IMR-90 (cell line): ENCODE measurements around the gene TMEM213. TPM values are rescaled to one million over a fixed set of nuclear protein-coding genes. Genes with fewer than 3 reads are reported as not detected.

Experiments
- ATAC-seq: fragments of 200-7000 bp; cut with Tn5 transposase; 2 replicates; pipeline ENCODE4 v1.9.1; 2020; ENCODE audit warnings: low read depth, mild to moderate bottlenecking, moderate library complexity
- BruUV-seq: library from RNA; stranded (reverse); fragments of 400-500 nt; replicated peaks from 2 replicates; lab custom pipeline; 2021; lab: Mats Ljungman, UMichigan
- CTCF ChIA-PET: fragments of 300-600 bp; formaldehyde crosslinking; extraction: SDS; loops from one replicate; lab custom pipeline; 2021; ENCODE audit warnings: antibody characterized with exemption; lab: Yijun Ruan, JAX
- POLR2A ChIA-PET: fragments of 300-600 bp; sonication (Branson Sonifier 250); formaldehyde crosslinking; loops from one replicate; lab custom pipeline; 2022; ENCODE audit warnings: antibody characterized with exemption; ENCODE audit not compliant: unreplicated experiment; lab: Charles Lee
- DNase-seq: peaks from one replicate; pipeline ENCODE4 v3.0.0; 2013
- H2AFZ ChIP-seq: replicated peaks from 2 replicates; pipeline ENCODE3; 2013; ENCODE audit warnings: low read length, mild to moderate bottlenecking; ENCODE audit not compliant: poor library complexity
- H2AK5ac ChIP-seq: 2 replicates; pipeline ENCODE4 v1.6.1; 2013; ENCODE audit warnings: low read depth, low read length, inconsistent platforms
- H2AK9ac ChIP-seq: replicated peaks from 2 replicates; pipeline ENCODE3; 2013; ENCODE audit warnings: mild to moderate bottlenecking, low read depth, low read length, moderate library complexity; ENCODE audit not compliant: poor library complexity
- H2BK120ac ChIP-seq: 2 replicates; pipeline ENCODE4 v1.6.1; 2013; ENCODE audit warnings: low read depth, low read length, inconsistent platforms
- H2BK15ac ChIP-seq: 3 replicates; pipeline ENCODE4 v1.6.1; 2013; ENCODE audit warnings: low read depth, low read length, inconsistent platforms
- H2BK20ac ChIP-seq: 2 replicates; pipeline ENCODE4 v1.6.1; 2013; ENCODE audit warnings: low read depth, mild to moderate bottlenecking, inconsistent platforms, low read length, moderate library complexity
- H2BK5ac ChIP-seq: 2 replicates; pipeline ENCODE4 v1.6.1; 2013; ENCODE audit warnings: mild to moderate bottlenecking, low read depth, low read length, inconsistent platforms; ENCODE audit not compliant: poor library complexity, severe bottlenecking
- H3K14ac ChIP-seq: replicated peaks from 2 replicates; pipeline ENCODE4 v1.6.1; 2013; ENCODE audit warnings: low read depth, low read length, inconsistent platforms
- H3K18ac ChIP-seq: 2 replicates; pipeline ENCODE4 v1.6.1; 2013; ENCODE audit warnings: low read depth, low read length, control low read depth
- H3K23ac ChIP-seq: 2 replicates; pipeline ENCODE4 v1.6.1; 2013; ENCODE audit warnings: low read depth, low read length, inconsistent platforms
- H3K27ac ChIP-seq: 2 replicates; pipeline ENCODE4 v1.5.1; 2013; ENCODE audit warnings: mild to moderate bottlenecking, control low read depth, low read length; ENCODE audit not compliant: insufficient read depth
- H3K27me3 ChIP-seq: 2 replicates; pipeline ENCODE4 v1.6.1; 2013; ENCODE audit warnings: low read length; ENCODE audit not compliant: control insufficient read depth, insufficient read depth
- H3K36me3 ChIP-seq: 2 replicates; pipeline ENCODE4 v1.6.1; 2013; ENCODE audit warnings: low read length, mixed read lengths; ENCODE audit not compliant: control insufficient read depth, insufficient read depth
- H3K4ac ChIP-seq: 2 replicates; pipeline ENCODE4 v1.6.1; 2013; ENCODE audit warnings: low read depth, low read length, inconsistent platforms
- H3K4me1 ChIP-seq: 2 replicates; pipeline ENCODE4 v1.6.1; 2013; ENCODE audit warnings: low read length, mixed read lengths; ENCODE audit not compliant: control insufficient read depth, insufficient read depth
- H3K4me2 ChIP-seq: 2 replicates; pipeline ENCODE4 v1.6.1; 2013; ENCODE audit warnings: low read depth, mild to moderate bottlenecking, control low read depth, low read length, moderate library complexity
- H3K4me3 ChIP-seq: 2 replicates; pipeline ENCODE4 v1.5.1; 2013; ENCODE audit warnings: low read depth, mild to moderate bottlenecking, control low read depth, low read length, moderate library complexity; ENCODE audit not compliant: insufficient read depth
- H3K56ac ChIP-seq: 2 replicates; pipeline ENCODE4 v1.6.1; 2013; ENCODE audit warnings: low read length, inconsistent platforms; ENCODE audit not compliant: insufficient read depth; ENCODE audit errors: extremely low read depth
- H3K79me1 ChIP-seq, 2 experiments: 2 replicates each; pipeline ENCODE4 v1.6.1; 2013; ENCODE audit warnings: low read length in 2 of 2, inconsistent platforms in 1 of 2, low read depth in 1 of 2
- H3K9ac ChIP-seq: 2 replicates; pipeline ENCODE4 v1.6.1; 2013; ENCODE audit warnings: low read depth, low read length, control low read depth
- H3K9me1 ChIP-seq: 2 replicates; pipeline ENCODE4 v1.6.1; 2013; ENCODE audit warnings: low read length, inconsistent platforms; ENCODE audit not compliant: insufficient read depth
- H3K9me3 ChIP-seq: 2 replicates; pipeline ENCODE4 v1.6.1; 2013; ENCODE audit warnings: low read length; ENCODE audit not compliant: control insufficient read depth, insufficient read depth
- H4K20me1 ChIP-seq: 2 replicates; pipeline ENCODE4 v1.6.1; 2013; ENCODE audit warnings: low read length, inconsistent platforms; ENCODE audit not compliant: insufficient read depth
- H4K5ac ChIP-seq: 2 replicates; pipeline ENCODE4 v1.6.1; 2013; ENCODE audit warnings: mild to moderate bottlenecking, low read depth, low read length, control low read depth
- H4K8ac ChIP-seq, 2 experiments: 2 replicates each; pipeline ENCODE4 v1.6.1; 2013; ENCODE audit warnings: low read depth in 2 of 2, low read length in 2 of 2, control low read depth in 1 of 2, inconsistent platforms in 1 of 2
- H4K91ac ChIP-seq: 2 replicates; pipeline ENCODE4 v1.6.1; 2013; ENCODE audit warnings: low read depth, low read length, inconsistent platforms; ENCODE audit not compliant: insufficient read depth
- BHLHE40 ChIP-seq: fragments of 150-350 bp; IDR thresholded peaks from 2 replicates; pipeline ENCODE4 v1.6.1; 2016; ENCODE audit warnings: mild to moderate bottlenecking, low read depth, low read length
- CEBPB ChIP-seq: IDR thresholded peaks from 2 replicates; pipeline ENCODE4 v1.6.1; 2012; ENCODE audit warnings: low read depth, low read length, improper control_type of control experiment
- MXI1 ChIP-seq: IDR thresholded peaks from 2 replicates; pipeline ENCODE4 v1.6.1; 2012; ENCODE audit warnings: low read depth, mild to moderate bottlenecking, low read length, moderate library complexity, borderline replicate concordance
- RAD21 ChIP-seq: IDR thresholded peaks from 2 replicates; pipeline ENCODE4 v1.6.1; 2012; ENCODE audit warnings: low read length, improper control_type of control experiment
- WGBS, 2 experiments: methylation state at CpG; one replicate each; pipeline versions ENCODE4 v1.1.5 to v1.1.7; 2013; ENCODE audit warnings: missing lambda C conversion rate in 2 of 2; ENCODE audit not compliant: insufficient read length in 1 of 2; ENCODE audit errors: extremely low coverage in 2 of 2; 5-methylcytosine and 5-hydroxymethylcytosine counted together
- dilution Hi-C: fragments of 300-500 bp; cut with HindIII; formaldehyde crosslinking; loops from one replicate; pipeline ENCODE4 v1.14.3; 2018; ENCODE audit warnings: low sequenced_read_pairs; ENCODE audit not compliant: unreplicated experiment
- in situ Hi-C: fragments of 300-500 bp; cut with MboI; formaldehyde crosslinking; loops from 3 replicates; pipeline ENCODE4 v1.14.3; 2019; ENCODE audit warnings: low sequenced_read_pairs, inconsistent platforms, mixed read lengths
- intact Hi-C: fragments of 100-400 bp; cut with micrococcal nuclease; formaldehyde crosslinking; loops from 2 replicates; pipeline ENCODE4 v1.10.0; 2022
- polyA plus RNA-seq, 3 experiments: library from polyadenylated mRNA; depleted of rRNA; stranded (reverse); fragments of >200 nt; gene quantifications; 2 replicates each; pipeline ENCODE4 v1.2.3, GENCODE V29; 2012; ENCODE audit warnings: low replicate concordance in 1 of 3
- total RNA-seq: library from RNA; depleted of rRNA; stranded (reverse); fragments of >200 nt; gene quantifications from 2 replicates; pipeline ENCODE4 v1.2.3, GENCODE V29; 2012
- TF ChIP-seq, protein P1 (sequence below): fragments of 150-350 bp; IDR thresholded peaks from 2 replicates; pipeline ENCODE4 v1.6.1; 2017; ENCODE audit warnings: mild to moderate bottlenecking, antibody characterized with exemption, low read length, low read depth
- TF ChIP-seq, protein P2 (sequence below): fragments of 150-350 bp; IDR thresholded peaks from 2 replicates; pipeline ENCODE4 v1.6.1; 2016; ENCODE audit warnings: low read depth, mild to moderate bottlenecking, low read length, moderate library complexity, borderline replicate concordance

The TMEM213 gene
- total and polyA plus RNA-seq, 2 of the 4 experiments (the other 2 are of a cell fraction), result not detected

DNA sequence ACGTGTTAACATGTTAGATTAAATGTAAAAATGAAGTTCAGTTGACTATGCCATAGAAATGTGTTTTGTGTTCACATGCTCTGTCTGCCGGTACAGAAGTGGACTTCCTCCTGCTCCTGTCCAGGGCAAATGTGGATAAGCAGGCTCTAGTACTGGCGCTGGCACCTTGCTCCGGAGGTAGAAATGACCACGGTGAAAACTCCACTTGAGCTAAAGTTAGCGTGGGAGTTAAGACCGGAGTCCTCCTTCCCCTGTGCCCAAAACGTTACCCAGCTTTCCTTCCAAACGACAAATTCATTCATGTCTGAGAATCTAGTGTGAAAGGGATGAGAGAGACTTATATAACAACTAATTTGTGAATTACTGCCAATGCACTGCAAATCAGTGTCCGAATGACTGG is 35.2 kb downstream of the TMEM213 start:
- WGBS, 2 experiments, result 100% methylated on average over 2 of the region's 10 CpGs; no CpG with 5 or more reads in 1 of the 2 experiments
- H3K27ac ChIP-seq, result no peak overlapping the region
- intact Hi-C loops, result no loop called here

More for the DNA sequence above, 35.2 kb downstream of the TMEM213 start:
- 0 out of 2 replicates have a peak, but pooled peaks cover 3% of the 10 kb centered on the region for H3K9me1 ChIP-seq
- no peak overlapping the region for H3K9ac ChIP-seq
- in situ Hi-C loops, result no loop called here
- H4K5ac ChIP-seq, result no peak overlapping the region
- no peak overlapping the region for H3K14ac ChIP-seq
- H3K4me1 ChIP-seq, result no peaks in the 10 kb centered on the region
- H3K23ac ChIP-seq, result no peak overlapping the region
- H3K56ac ChIP-seq, result no peak overlapping the region
- DNase-seq (no peak), ATAC-seq (no peak)
- no peak overlapping the region for H2BK120ac ChIP-seq
- H4K20me1 ChIP-seq, result no peaks in the 10 kb centered on the region
- ChIA-PET POLR2A (no interaction called here), CTCF (no interaction called here)
- H3K4me3 ChIP-seq, result no peak overlapping the region
- no peak overlapping the region for H4K91ac ChIP-seq
- H3K79me1 ChIP-seq, result no peaks in the 10 kb centered on the region
- no TSS peak for BruUV-seq
- H4K8ac ChIP-seq, result no peak overlapping the region
- no peak overlapping the region for H2BK5ac ChIP-seq
- no peaks in the 10 kb centered on the region for H3K36me3 ChIP-seq
- H3K4me2 ChIP-seq, result no peak overlapping the region
- H3K18ac ChIP-seq, result no peak overlapping the region
- no peak overlapping the region for H2BK15ac ChIP-seq
- H3K27me3 ChIP-seq, result no peaks in the 10 kb centered on the region
- H2BK20ac ChIP-seq, result no peak overlapping the region
- no peak overlapping the region for H2AFZ ChIP-seq
- TF ChIP-seq MXI1, result no peak
- TF ChIP-seq BHLHE40, result no peak
- no peak for TF ChIP-seq RAD21
- TF ChIP-seq, protein P1, sequence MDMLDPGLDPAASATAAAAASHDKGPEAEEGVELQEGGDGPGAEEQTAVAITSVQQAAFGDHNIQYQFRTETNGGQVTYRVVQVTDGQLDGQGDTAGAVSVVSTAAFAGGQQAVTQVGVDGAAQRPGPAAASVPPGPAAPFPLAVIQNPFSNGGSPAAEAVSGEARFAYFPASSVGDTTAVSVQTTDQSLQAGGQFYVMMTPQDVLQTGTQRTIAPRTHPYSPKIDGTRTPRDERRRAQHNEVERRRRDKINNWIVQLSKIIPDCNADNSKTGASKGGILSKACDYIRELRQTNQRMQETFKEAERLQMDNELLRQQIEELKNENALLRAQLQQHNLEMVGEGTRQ, result no peak
- TF ChIP-seq CEBPB, result no peak
- TF ChIP-seq, protein P2, sequence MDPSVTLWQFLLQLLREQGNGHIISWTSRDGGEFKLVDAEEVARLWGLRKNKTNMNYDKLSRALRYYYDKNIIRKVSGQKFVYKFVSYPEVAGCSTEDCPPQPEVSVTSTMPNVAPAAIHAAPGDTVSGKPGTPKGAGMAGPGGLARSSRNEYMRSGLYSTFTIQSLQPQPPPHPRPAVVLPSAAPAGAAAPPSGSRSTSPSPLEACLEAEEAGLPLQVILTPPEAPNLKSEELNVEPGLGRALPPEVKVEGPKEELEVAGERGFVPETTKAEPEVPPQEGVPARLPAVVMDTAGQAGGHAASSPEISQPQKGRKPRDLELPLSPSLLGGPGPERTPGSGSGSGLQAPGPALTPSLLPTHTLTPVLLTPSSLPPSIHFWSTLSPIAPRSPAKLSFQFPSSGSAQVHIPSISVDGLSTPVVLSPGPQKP, result no peak
- dilution Hi-C loops, result no loop called here
- H3K9me3 ChIP-seq, result no peaks in the 10 kb centered on the region
- H3K4ac ChIP-seq, result no peak overlapping the region
- H2AK5ac ChIP-seq, result no peak overlapping the region
- no peak overlapping the region for H2AK9ac ChIP-seq
